Stomach (tissue), 9 donors: ENCODE results near the gene SKA2. TPM values are rescaled to one million over a fixed set of nuclear protein-coding genes. Genes with fewer than 3 reads are reported as not detected.
A peak's percentile ranks its signal among the peaks of the same experiment; 100 is the strongest.
"Not testable (repeated sequence)": the region's sequence is repeated elsewhere in the genome, so short reads cannot be mapped to it uniquely, and the experiment has no call there.

ENCODE experiments used
- DNase-seq, 2 donors: peaks; one replicate each; pipeline versions ENCODE4 v3.0.0 to v3.0.0-alpha.2; 2013 to 2019
- H3K27ac ChIP-seq, 5 donors: fragments of 200-600 bp in 4 of 5; sonication (generic) in 4 of 5; one replicate each; pipeline ENCODE4 v1.5.1; 2013 to 2019; ENCODE audit warnings: mild to moderate bottlenecking in 1 of 5, moderate library complexity in 1 of 5
- H3K27me3 ChIP-seq, 3 donors: fragments of 200-600 bp; sonication (generic); one replicate each; pipeline ENCODE4 v1.5.1; 2017 to 2019; ENCODE audit warnings: mixed run types in 1 of 3
- H3K36me3 ChIP-seq, 4 donors: fragments of 200-600 bp; sonication (generic); 1 replicate in 3 of 4; 2 replicates in 1 of 4; pipeline ENCODE4 v1.5.1; 2016 to 2019
- H3K4me1 ChIP-seq, 4 donors: fragments of 200-600 bp; sonication (generic); one replicate each; pipeline ENCODE4 v1.5.1; 2016 to 2019
- H3K4me3 ChIP-seq, 4 donors: fragments of 200-600 bp; sonication (generic) in 3 of 4; one replicate each; pipeline ENCODE4 v1.5.1; 2016 to 2019; ENCODE audit warnings: mild to moderate bottlenecking in 1 of 4
- H3K9me3 ChIP-seq, 4 donors: fragments of 200-600 bp; sonication (generic); one replicate each; pipeline ENCODE4 v1.5.1; 2016 to 2019
- EP300 ChIP-seq: sonication (generic); formaldehyde crosslinking; IDR thresholded peaks from one replicate; pipeline ENCODE4 v1.6.1; 2017; ENCODE audit warnings: antibody characterized with exemption
- POLR2A ChIP-seq, 4 donors: fragments of 450-650 bp; IDR thresholded peaks; one replicate each; pipeline ENCODE4 v1.6.1; 2016; ENCODE audit warnings: antibody characterized with exemption in 4 of 4, control low read depth in 2 of 4, mild to moderate bottlenecking in 1 of 4, moderate library complexity in 1 of 4
- POLR2AphosphoS5 ChIP-seq, 3 donors: sonication (generic); formaldehyde crosslinking; IDR thresholded peaks; one replicate each; pipeline ENCODE4 v1.6.1; 2016; ENCODE audit warnings: antibody characterized with exemption in 3 of 3
- WGBS, 5 donors: extraction: QIAGEN DNeasy Blood & Tissue Kit in 3 of 5; methylation state at CpG; one replicate each; pipeline versions ENCODE4 v1.1.5 to v1.1.7; 2013 to 2018; 5-methylcytosine and 5-hydroxymethylcytosine counted together
- intact Hi-C: fragments of 100-400 bp; cut with DNase I; formaldehyde crosslinking; loops from one replicate; pipeline ENCODE4 v1.15.1; 2023; ENCODE audit warnings: low total_unique reads
- polyA plus RNA-seq, 3 donors: library from polyadenylated mRNA; stranded (reverse); fragments of 200-250 nt; gene quantifications; one replicate each; pipeline ENCODE4 v1.2.3, GENCODE V29; 2013
- total RNA-seq, 5 donors: library from RNA; depleted of rRNA; stranded (reverse); fragments of >200 nt; gene quantifications; one replicate each; pipeline versions ENCODE4 v1.1.0 to v1.2.3, GENCODE V29; 2014 to 2016
- TF ChIP-seq, protein P1 (sequence below), 7 experiments: fragments of 450-650 bp in 4 of 7; fragments of 200-600 bp in 3 of 7; sonication (generic) in 3 of 7; IDR thresholded peaks; one replicate each; pipeline ENCODE4 v1.5.1; 2016 to 2019; ENCODE audit warnings: antibody characterized with exemption in 7 of 7, control low read depth in 2 of 7, mild to moderate bottlenecking in 1 of 7
- donor health status: healthy with polysubstance abuse.
- donor health status: Bipolar disorder and iron deficiency.
- donor health status: healthy.

The SKA2 gene
- total and polyA plus RNA-seq, 8 donors = 7.6 to 72.1 (median 34.5) TPM; not detected in 1

DNA sequence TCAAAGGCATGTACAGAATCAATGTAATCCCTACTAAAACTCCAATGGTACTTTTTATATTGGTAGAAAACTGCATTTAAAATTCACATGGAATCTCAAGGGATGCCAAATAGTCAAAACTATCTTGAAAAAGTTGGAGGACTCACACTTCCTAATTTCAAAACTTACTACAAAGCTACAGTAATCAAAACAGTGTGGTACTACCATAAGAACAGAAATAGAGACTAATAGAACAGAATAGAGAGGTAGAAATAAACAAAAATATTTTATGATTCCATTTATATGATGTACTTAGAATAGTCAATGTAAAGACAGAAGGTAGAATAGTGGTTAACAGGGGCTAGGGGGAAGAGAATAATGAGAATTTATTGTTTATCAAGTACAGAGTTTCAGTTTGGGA is 57.1 kb downstream of the SKA2 start:
- H3K4me3 ChIP-seq = no peak overlapping the region
- H3K27me3 ChIP-seq = no peaks in the 10 kb centered on the region
- H3K4me1 ChIP-seq = peaks cover 7 to 20% (median 13%) of the 10 kb centered on the region in 4 donors
- intact Hi-C loops = no loop called here
- TF ChIP-seq POLR2AphosphoS5 (IDR thresholded peaks at IDR 0.05) = no peak
- no peak for DNase-seq
- H3K36me3 ChIP-seq = peaks cover 0 to 36% (median 17%) of the 10 kb centered on the region in 4 donors
- no peak overlapping the region for H3K27ac ChIP-seq
- H3K9me3 ChIP-seq = no peaks in the 10 kb centered on the region

- Histone ChIP-seq H3K9me3 (no peaks in the 10 kb centered on the region), H3K27ac (no peak overlapping the region), H3K4me1 (peaks cover 7 to 20% (median 13%) of the 10 kb centered on the region in 4 donors), H3K4me3 (no peak overlapping the region), H3K27me3 (no peaks in the 10 kb centered on the region), H3K36me3 (peaks cover 0 to 23% (median 17%) of the 10 kb centered on the region in 4 donors)
- TF ChIP-seq POLR2A (IDR thresholded peaks at IDR 0.05) (no peak), EP300 (no peak), POLR2AphosphoS5 (IDR thresholded peaks at IDR 0.05) (no peak)
- TF ChIP-seq, protein P1, sequence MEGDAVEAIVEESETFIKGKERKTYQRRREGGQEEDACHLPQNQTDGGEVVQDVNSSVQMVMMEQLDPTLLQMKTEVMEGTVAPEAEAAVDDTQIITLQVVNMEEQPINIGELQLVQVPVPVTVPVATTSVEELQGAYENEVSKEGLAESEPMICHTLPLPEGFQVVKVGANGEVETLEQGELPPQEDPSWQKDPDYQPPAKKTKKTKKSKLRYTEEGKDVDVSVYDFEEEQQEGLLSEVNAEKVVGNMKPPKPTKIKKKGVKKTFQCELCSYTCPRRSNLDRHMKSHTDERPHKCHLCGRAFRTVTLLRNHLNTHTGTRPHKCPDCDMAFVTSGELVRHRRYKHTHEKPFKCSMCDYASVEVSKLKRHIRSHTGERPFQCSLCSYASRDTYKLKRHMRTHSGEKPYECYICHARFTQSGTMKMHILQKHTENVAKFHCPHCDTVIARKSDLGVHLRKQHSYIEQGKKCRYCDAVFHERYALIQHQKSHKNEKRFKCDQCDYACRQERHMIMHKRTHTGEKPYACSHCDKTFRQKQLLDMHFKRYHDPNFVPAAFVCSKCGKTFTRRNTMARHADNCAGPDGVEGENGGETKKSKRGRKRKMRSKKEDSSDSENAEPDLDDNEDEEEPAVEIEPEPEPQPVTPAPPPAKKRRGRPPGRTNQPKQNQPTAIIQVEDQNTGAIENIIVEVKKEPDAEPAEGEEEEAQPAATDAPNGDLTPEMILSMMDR (IDR thresholded peaks at IDR 0.05) = no peak
- no peak for DNase-seq
- intact Hi-C loops = no loop called here
- WGBS, 5 donors = 83 to 86% (median 84%) methylated on average over 6 of the region's 6 CpGs
These were observed 60.0 kb downstream of the SKA2 start for GRCh38 chr17:59094861-59095530.

DNA sequence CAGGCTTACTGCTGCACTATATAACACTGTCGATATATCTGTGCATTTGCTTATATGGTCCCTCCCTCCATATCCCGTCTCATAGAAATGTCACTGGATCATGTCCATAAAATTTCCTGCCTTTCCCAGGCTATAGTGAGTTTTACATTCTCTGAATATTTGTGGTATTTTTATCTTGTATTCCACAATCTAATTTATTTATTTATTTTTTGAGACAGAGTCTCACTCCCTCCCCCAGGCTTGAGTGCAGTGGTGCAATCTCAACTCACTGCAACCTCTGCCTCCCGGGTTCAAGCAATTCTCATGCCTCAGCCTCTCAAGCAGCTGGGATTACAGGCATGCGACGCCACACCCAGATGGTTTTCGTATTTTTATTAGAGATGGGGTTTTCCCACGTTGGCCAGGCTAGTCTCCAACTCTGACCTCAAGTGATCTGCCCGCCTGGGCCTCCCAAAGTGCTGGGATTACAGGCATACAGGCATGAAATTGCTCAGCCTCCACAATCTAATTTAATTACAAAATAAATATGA is 61.2 kb downstream of the SKA2 start:
- no peak overlapping the region for H3K4me3 ChIP-seq
- H3K9me3 ChIP-seq = no peaks in the 10 kb centered on the region
- H3K36me3 ChIP-seq = peaks cover 9 to 28% (median 18%) of the 10 kb centered on the region in 4 donors
- no peaks in the 10 kb centered on the region for H3K27me3 ChIP-seq
- DNase-seq = peak in 1 of 2 donors; percentile 66
- TF ChIP-seq EP300 (no peak), POLR2AphosphoS5 (IDR thresholded peaks at IDR 0.05) (peak in 1 of 3 donors; percentile 51)
- H3K4me1 ChIP-seq = peaks cover 7 to 20% (median 13%) of the 10 kb centered on the region in 4 donors
- intact Hi-C loops = no loop called here
- WGBS, 5 donors = 18 to 35% (median 22%) methylated on average over 8 of the region's 8 CpGs
- H3K27ac ChIP-seq = peak overlapping the region in 3 of 5 donors; percentile 31 to 32 (median 31)

DNA sequence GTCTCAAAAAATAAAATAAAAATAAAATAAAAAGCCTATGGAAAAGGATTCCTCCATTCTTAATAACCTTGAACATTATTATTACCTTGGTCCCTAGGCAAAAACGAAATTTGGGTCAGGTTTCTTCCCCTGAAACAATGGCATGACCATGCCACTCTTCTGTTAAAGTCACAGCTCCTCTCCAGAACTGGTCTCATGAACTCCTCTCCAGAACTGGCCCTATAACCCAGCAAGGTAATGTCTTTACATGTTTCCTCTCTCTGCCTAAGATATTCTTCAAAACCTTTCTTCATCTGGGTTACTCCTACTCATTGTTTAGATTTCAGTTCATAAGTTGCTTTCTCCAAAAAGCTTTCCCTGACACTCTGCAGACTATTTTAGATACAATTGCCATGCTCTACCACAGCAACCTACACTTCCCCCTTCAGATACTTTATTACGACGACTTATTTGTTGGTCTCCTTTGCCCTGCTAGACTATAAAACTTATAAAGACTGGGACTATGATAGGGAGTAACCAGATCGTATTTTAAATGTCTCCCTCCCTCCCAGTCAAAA is 61.8 kb downstream of the SKA2 start:
- WGBS, 5 donors = 38 to 58% (median 51%) methylated on average over 4 of the region's 4 CpGs
- H3K27ac ChIP-seq = peak overlapping the region in 3 of 5 donors; percentile 31 to 32 (median 31)
- no peaks in the 10 kb centered on the region for H3K9me3 ChIP-seq
- H3K4me3 ChIP-seq = no peak overlapping the region
- intact Hi-C loops = no loop called here
- peaks cover 10 to 28% (median 23%) of the 10 kb centered on the region in 4 donors for H3K36me3 ChIP-seq
- DNase-seq = no peak
- H3K4me1 ChIP-seq = peaks cover 7 to 20% (median 13%) of the 10 kb centered on the region in 4 donors
- TF ChIP-seq EP300 = no peak
- TF ChIP-seq POLR2AphosphoS5 (IDR thresholded peaks at IDR 0.05) = no peak
- no peak for TF ChIP-seq POLR2A (IDR thresholded peaks at IDR 0.05)
- TF ChIP-seq, protein P1 (IDR thresholded peaks at IDR 0.05) = no peak
- H3K27me3 ChIP-seq = no peaks in the 10 kb centered on the region

- DNase-seq, H3K9me3 ChIP-seq, H3K27ac ChIP-seq, H3K27me3 ChIP-seq, intact Hi-C loops, H3K4me3 ChIP-seq: not testable (repeated sequence)
- WGBS, 5 donors = 92 to 95% (median 94%) methylated on average over 12 of the region's 12 CpGs
- Histone ChIP-seq H3K4me1 (peaks cover 7 to 20% (median 13%) of the 10 kb centered on the region in 4 donors), H3K36me3 (peaks cover 19 to 46% (median 43%) of the 10 kb centered on the region in 4 donors)
These were observed 64.4 kb downstream of the SKA2 start for GRCh38 chr17:59090593-59090992.
